ENCODE measurements around the gene HUNK. TPM values are rescaled to one million over a fixed set of nuclear protein-coding genes. Genes with fewer than 3 reads are reported as not detected.
A peak's percentile ranks its signal among the peaks of the same experiment; 100 is the strongest.

HUNK gene
- total and polyA plus RNA-seq, 12 donors, result 0.13 to 1.4 (median 0.54) TPM

GRCh38 chr21:31896019-31896418 is 23.2 kb downstream of the HUNK start:
- Histone ChIP-seq H3K27ac (no peak overlapping the region), H3K9me3 (replicated peaks in 1 of 3) (no peaks in the 10 kb centered on the region), H3K4me3 (no peak overlapping the region), H3K4me1 (replicated peaks in 1 of 2) (no peaks in the 10 kb centered on the region), H3K27me3 (no peaks in the 10 kb centered on the region), H3K36me3 (replicated peaks in 1 of 2) (no peaks in the 10 kb centered on the region)
- WGBS, 4 donors, result 77 to 87% (median 82%) methylated on average over 7 of the region's 7 CpGs
- TF ChIP-seq POLR2A (IDR thresholded peaks at IDR 0.05), result no peak
- TF ChIP-seq, protein P1, sequence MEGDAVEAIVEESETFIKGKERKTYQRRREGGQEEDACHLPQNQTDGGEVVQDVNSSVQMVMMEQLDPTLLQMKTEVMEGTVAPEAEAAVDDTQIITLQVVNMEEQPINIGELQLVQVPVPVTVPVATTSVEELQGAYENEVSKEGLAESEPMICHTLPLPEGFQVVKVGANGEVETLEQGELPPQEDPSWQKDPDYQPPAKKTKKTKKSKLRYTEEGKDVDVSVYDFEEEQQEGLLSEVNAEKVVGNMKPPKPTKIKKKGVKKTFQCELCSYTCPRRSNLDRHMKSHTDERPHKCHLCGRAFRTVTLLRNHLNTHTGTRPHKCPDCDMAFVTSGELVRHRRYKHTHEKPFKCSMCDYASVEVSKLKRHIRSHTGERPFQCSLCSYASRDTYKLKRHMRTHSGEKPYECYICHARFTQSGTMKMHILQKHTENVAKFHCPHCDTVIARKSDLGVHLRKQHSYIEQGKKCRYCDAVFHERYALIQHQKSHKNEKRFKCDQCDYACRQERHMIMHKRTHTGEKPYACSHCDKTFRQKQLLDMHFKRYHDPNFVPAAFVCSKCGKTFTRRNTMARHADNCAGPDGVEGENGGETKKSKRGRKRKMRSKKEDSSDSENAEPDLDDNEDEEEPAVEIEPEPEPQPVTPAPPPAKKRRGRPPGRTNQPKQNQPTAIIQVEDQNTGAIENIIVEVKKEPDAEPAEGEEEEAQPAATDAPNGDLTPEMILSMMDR (IDR thresholded peaks at IDR 0.05), result no peak
- peak in 1 of 7 donors; percentile 27 for DNase-seq
- intact Hi-C loops (cut with DNase I), result no loop called here

GRCh38 chr21:31897311-31897710 is 24.5 kb downstream of the HUNK start:
- no peaks in the 10 kb centered on the region for H3K4me1 ChIP-seq (replicated peaks in 1 of 2)
- H3K9me3 ChIP-seq (replicated peaks in 1 of 3), result no peaks in the 10 kb centered on the region
- WGBS, 4 donors, result 81 to 93% (median 86%) methylated on average over 3 of the region's 3 CpGs
- TF ChIP-seq, protein P1 (IDR thresholded peaks at IDR 0.05), result no peak
- TF ChIP-seq POLR2A (IDR thresholded peaks at IDR 0.05), result no peak
- no peaks in the 10 kb centered on the region for H3K27me3 ChIP-seq
- intact Hi-C loops (cut with DNase I), result no loop called here
- H3K4me3 ChIP-seq, result no peak overlapping the region
- no peak overlapping the region for H3K27ac ChIP-seq
- no peaks in the 10 kb centered on the region for H3K36me3 ChIP-seq (replicated peaks in 1 of 2)
- peak in 1 of 7 donors; percentile 40 for DNase-seq

- H3K27me3 ChIP-seq, result no peaks in the 10 kb centered on the region
- H3K4me3 ChIP-seq, result no peak overlapping the region
- peak in 1 of 7 donors; percentile 13 for DNase-seq
- 54 to 72% (median 63%) methylated on average over 9 of the region's 9 CpGs for WGBS, 4 donors
- no peaks in the 10 kb centered on the region for H3K4me1 ChIP-seq (replicated peaks in 1 of 2)
- intact Hi-C loops (cut with DNase I), result no loop called here
- no peaks in the 10 kb centered on the region for H3K36me3 ChIP-seq (replicated peaks in 1 of 2)
- no peak for TF ChIP-seq POLR2A (IDR thresholded peaks at IDR 0.05)
- TF ChIP-seq, protein P1 (IDR thresholded peaks at IDR 0.05), result no peak
- no peaks in the 10 kb centered on the region for H3K9me3 ChIP-seq (replicated peaks in 1 of 3)
- H3K27ac ChIP-seq, result no peak overlapping the region
These were observed 26.3 kb downstream of the HUNK start for GRCh38 chr21:31898933-31899630.

DNA sequence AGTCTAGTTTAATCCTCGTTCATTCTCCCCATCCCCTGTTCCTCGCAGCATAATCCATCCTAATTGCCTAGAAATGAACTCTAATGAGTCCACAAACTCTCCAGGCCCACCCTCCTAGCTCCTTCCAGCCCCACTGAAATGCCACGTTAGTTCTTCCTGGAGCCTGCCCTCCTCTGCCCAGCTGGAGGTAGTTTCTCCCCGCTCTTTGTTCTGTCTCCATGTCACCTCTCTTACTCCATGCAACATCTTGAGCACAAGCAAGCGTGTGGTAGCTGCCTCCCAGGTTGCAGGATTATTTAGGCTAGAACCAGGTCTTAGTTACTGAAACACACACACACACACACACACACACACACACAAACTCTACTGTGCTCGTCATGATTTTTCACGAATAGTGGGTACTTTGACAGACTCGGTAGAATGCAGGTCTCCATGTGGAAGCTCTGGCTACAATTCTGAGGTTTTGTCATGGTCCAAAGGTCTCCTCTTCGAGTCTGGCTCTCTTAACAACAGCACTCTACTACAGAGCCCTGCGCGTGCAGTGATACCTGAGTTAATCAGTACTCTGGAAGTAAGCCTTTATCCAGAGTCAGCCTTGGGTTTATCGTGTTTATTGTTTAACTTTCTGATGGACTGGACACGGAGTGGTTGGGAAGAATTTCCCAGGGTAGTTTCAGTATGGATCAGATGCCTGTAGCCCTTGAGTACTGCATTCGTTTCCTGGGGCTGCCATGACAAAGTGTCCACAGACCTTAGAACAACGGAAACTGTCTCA is 27.5 kb downstream of the HUNK start:
- WGBS, 4 donors, result 88 to 96% (median 89%) methylated on average over 12 to 15 of the region's 15 CpGs
- Histone ChIP-seq H3K4me1 (replicated peaks in 1 of 2) (no peaks in the 10 kb centered on the region), H3K4me3 (no peak overlapping the region), H3K36me3 (replicated peaks in 1 of 2) (no peaks in the 10 kb centered on the region), H3K9me3 (replicated peaks in 1 of 3) (no peaks in the 10 kb centered on the region), H3K27ac (no peak overlapping the region), H3K27me3 (no peaks in the 10 kb centered on the region)
- DNase-seq, result peak in 1 of 7 donors; percentile 10
- intact Hi-C loops (cut with DNase I), result no loop called here
- no peak for TF ChIP-seq POLR2A (IDR thresholded peaks at IDR 0.05)
- TF ChIP-seq, protein P1 (IDR thresholded peaks at IDR 0.05), result no peak

All from adrenal gland (tissue), 12 donors.